IgD-negative memory B cell (primary cell): ENCODE data around the gene CRADD. TPM values are rescaled to one million over a fixed set of nuclear protein-coding genes. Genes with fewer than 3 reads are reported as not detected.

ENCODE experiments used
- polyA plus RNA-seq: library from polyadenylated mRNA; unstranded; fragments of 300-500 nt; fragmentation: Illumina TruSeq; gene quantifications from one replicate; pipeline ENCODE4 v1.2.3, GENCODE V29; 2021

Gene CRADD
- polyA plus RNA-seq, 1 donor from 2014 or later = 9.4 TPM

Other genes with a start within 250 kb of the CRADD start
- gene UBE2N, start 235.4 kb upstream of the CRADD start, polyA plus RNA-seq = 245 TPM
- 84.5 TPM for gene MRPL42, start 209.9 kb upstream of the CRADD start, polyA plus RNA-seq
- gene SOCS2, start 104.7 kb upstream of the CRADD start, polyA plus RNA-seq = 0.51 TPM